SU-DHL-6 (cell line): ENCODE data around the gene ARL15.

Experiments used
- EZH2phosphoT487 ChIP-seq: fragments of 200-600 bp; sonication (generic), shearing (Covaris generic); conservative IDR thresholded peaks from 2 replicates; pipeline ENCODE4 v1.6.1; 2018; ENCODE audit warnings: mild to moderate bottlenecking, antibody characterized with exemption, low read length, moderate library complexity, mixed read lengths
- TF ChIP-seq, protein P1 (sequence below): fragments of 200-600 bp; sonication (generic); IDR thresholded peaks from one replicate; pipeline ENCODE4 v1.5.1; 2017; ENCODE audit warnings: antibody characterized with exemption, mild to moderate bottlenecking, low read length, moderate library complexity; ENCODE audit not compliant: insufficient read depth, poor library complexity, severe bottlenecking

DNA sequence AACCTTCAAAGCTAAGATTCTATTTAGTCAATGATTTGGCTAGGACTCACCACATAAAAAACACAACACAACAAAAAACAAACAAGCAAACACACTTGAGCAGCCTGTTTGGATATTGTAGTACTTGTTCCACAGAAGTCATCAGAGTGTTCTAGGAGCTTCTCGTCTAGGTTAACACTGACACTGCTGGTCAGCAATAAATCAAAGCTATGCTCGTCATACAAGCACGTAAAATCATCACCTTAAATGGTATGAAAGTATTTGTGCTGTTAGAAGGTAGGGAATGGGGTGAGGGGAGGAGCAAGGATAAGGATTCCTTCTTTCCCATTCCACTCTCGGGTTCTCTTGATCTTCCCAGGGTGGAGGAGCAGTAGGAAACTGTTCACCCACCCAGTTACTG, 88.0 kb downstream of the ARL15 start:
- TF ChIP-seq, protein P1, sequence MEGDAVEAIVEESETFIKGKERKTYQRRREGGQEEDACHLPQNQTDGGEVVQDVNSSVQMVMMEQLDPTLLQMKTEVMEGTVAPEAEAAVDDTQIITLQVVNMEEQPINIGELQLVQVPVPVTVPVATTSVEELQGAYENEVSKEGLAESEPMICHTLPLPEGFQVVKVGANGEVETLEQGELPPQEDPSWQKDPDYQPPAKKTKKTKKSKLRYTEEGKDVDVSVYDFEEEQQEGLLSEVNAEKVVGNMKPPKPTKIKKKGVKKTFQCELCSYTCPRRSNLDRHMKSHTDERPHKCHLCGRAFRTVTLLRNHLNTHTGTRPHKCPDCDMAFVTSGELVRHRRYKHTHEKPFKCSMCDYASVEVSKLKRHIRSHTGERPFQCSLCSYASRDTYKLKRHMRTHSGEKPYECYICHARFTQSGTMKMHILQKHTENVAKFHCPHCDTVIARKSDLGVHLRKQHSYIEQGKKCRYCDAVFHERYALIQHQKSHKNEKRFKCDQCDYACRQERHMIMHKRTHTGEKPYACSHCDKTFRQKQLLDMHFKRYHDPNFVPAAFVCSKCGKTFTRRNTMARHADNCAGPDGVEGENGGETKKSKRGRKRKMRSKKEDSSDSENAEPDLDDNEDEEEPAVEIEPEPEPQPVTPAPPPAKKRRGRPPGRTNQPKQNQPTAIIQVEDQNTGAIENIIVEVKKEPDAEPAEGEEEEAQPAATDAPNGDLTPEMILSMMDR, result no peak
- TF ChIP-seq EZH2phosphoT487, result no peak
